GM19351 (cell line): ENCODE measurements around the gene GP1BA.

Source experiments
- ATAC-seq: cut with Tn5 transposase; IDR thresholded peaks from one replicate; pipeline ENCODE4 v1.9.1; 2021; ENCODE audit warnings: mild to moderate bottlenecking, moderate library complexity; ENCODE audit not compliant: unreplicated experiment

GP1BA gene

DNA sequence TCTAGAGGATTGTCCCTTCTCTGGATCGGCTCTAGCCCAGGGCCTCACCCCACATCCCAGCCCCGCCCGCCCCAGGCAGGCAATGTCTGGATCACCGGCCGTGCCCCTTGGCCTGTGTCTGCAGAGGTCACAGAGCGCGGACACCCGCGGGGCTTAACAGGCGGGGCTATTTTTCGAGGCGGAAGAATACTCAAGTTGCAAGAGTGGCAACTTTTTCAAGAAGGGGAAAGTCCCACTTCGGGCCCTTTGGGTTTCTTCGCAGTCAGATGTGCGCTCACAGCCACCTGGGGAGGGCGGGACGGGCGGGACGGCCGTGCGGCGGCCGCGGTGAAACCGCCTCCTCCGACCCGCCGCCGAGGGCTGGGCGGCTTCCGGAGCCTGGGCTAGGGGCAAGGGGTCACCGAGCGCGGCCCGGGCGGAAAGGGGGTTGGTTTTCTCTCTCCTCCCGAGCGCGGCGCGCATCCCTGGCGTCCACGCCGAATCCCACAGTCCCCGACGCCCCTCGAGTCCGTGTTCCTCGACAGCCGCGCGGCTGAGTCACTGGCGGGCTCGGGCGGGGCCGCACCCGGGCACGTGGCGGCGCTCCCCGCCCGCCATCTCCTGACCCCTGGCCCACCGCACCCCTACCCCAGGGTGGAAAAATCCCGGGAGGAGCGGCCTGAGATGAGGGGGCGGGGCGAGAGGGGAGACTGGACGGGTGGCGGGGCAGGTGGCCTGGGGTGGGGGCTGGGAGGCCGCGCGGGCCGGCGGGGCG, 17.4 kb downstream of the GP1BA start:
- peak; percentile 31 for ATAC-seq

DNA sequence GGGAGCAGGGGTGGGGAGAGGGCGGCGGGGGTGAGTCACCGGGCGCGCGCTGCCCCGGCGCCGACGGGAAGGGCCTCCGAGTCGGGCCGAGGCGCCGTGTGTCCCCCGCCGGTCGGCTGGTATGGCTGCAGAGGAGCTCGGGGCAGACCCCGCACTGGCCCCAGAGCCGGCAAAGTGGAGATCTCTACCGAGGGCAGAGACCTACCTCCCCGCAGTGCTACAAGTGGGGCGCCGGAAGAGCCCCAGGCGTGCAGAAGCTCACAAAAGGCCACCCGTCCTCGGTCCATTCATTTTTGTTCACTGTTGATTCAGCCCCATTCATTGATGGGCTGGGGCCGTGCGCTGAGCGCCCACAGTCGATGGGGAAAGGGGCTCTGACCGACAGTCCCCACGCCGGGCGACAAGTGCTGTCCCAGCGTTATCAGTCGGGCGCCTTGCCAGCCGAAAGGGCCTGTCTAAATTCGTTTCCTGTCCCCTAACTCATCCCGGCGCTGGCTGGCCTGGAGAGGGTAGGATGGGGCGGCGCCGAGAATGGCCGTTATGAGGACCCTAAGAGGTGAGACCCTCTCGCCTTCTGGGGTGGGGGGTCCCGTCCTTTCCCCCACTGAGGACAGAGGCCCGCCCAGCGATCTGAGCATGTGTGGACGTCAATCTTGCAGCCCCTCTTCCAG, 18.1 kb downstream of the GP1BA start:
- no peak for ATAC-seq

GRCh38 chr17:4950746-4951204, 18.7 kb downstream of the GP1BA start, which contains the start of gene ENO3:
Gene ENO3, plus strand, starts transcription at chr17:4951119. Its CDS starts 711 bp downstream, at chr17:4951830.
- ATAC-seq: no peak

DNA sequence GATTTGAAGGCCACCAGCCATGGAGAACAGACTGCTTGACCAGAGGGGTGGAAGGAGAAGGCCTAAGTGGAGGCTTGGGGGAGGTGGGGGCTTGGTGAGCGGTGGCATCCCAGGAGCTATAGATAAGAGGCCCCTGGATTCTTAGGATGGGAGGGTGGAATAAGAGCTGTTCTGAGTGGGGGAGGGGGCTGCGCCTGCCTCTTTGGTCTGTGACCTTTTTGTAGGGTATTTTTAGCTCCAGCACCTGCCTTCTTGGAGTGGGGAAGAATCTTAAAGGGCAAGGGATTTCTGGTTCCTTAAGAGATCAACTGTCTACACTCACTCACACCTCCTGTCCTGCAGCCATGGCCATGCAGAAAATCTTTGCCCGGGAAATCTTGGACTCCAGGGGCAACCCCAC, 19.4 kb downstream of the GP1BA start:
- no peak for ATAC-seq

GRCh38 chr17:4953451-4953961, 21.4 kb downstream of the GP1BA start:
- no peak for ATAC-seq

GRCh38 chr17:4955091-4955490, 23.0 kb downstream of the GP1BA start:
- no peak for ATAC-seq

GRCh38 chr17:4956493-4957061, 24.5 kb downstream of the GP1BA start:
- no peak for ATAC-seq

DNA sequence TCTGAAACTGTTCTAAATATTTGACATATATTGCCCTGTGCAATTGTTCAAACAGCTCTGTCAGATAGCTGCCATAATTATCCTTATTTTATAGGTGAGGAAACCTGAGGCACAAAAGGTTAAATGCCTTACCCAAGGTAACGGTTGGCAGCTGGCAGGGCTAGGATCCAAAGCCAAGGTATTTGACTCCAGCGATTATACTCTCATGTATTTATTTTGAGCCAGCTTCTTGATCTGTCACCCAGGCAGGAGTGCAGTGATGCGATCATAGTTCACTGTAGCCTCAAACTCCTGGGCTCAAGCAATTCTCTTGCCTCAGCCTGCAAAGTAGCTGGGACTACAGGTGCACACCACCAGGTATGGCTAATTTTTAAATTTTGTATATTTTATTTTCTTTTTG, 26.0 kb downstream of the GP1BA start:
- ATAC-seq: no peak

GRCh38 chr17:4959261-4959965, 27.3 kb downstream of the GP1BA start:
- ATAC-seq: no peak

- ATAC-seq: no peak
These were observed 28.3 kb downstream of the GP1BA start for GRCh38 chr17:4960279-4960922.

DNA sequence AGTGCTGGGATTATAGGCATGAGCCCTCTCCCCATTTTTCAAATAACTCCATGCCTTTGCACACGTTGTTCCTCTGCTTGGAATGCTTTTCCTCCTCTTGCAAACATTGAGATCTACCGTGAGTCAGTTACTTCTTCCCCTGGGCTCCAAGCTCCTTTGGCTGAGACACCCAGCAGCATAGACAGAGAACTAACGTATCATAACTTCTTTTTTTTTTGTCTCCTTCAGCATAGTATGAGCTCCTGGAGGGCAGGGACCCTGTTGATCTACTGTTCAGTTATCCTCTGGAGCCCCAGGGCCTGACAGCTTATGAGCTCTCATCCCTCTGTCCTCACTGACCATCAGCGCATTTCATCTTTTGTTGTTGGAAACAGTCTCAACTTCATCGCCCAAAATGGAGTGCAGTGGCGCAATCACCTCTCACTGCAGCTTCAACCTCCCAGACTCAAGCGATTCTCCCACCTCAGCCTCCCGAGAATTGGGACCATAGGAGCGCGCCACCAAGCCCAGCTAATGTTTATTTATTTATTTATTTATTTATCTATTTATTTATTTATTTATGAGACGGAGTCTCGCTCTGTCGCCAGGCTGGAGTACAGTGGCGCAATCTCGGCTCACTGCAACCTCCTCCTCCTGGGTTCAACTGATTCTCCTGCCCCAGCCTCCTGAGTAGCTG, 33.4 kb downstream of the GP1BA start:
- no peak for ATAC-seq

GRCh38 chr17:4966844-4967538, 34.9 kb downstream of the GP1BA start:
- ATAC-seq: peak; percentile 78

DNA sequence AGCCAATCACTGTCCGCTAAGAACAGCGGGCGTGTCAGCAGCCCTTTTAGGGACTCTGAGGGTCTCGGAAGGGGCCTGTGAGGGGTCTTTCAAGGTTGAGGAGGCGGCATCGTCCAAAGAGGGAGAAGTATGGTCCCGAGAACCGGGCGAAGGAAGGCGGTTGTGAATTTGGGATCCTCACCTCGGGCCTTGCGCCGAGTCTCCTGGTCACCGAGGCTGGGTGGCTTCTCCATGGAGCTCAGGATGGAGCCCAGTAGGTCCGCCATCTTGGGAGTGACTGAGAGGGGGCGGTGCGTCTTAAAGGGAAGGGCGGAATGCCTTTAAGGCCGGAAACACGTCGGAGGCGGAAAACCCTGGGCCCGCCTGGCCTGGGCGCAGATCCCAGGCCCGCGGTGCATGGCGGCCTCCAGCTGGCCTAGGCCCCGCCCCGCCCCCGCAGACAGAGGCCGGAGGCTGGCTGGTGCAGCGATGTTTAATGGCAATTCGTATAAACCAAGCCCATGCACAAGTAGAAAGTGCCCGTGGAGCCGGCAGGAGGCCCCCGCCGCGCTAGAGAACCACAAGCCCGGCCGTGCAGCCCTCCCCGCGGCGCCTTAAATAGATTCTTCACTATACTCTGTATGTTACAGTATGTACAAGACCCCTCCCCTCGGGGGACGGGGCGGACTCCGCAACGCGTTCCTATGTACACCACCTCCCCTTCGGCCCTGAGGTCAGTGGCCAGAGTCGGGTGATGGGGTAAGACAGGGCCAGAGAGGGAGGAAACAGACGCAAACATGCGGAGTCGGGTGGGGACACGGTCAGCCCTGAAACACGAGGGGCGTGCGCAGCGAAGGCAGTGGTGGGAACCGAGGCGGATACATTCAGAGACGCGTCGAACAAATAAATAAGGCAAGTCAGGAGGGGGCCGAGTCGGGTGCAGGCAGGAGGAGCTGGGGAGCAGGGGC, 35.7 kb downstream of the GP1BA start, which contains the start of gene SPAG7:
SPAG7 (minus strand) TSS at position 279 of the 947 bp plus-strand sequence; CDS start at position 266, 13 bp downstream.
- ATAC-seq: peak; percentile 59

DNA sequence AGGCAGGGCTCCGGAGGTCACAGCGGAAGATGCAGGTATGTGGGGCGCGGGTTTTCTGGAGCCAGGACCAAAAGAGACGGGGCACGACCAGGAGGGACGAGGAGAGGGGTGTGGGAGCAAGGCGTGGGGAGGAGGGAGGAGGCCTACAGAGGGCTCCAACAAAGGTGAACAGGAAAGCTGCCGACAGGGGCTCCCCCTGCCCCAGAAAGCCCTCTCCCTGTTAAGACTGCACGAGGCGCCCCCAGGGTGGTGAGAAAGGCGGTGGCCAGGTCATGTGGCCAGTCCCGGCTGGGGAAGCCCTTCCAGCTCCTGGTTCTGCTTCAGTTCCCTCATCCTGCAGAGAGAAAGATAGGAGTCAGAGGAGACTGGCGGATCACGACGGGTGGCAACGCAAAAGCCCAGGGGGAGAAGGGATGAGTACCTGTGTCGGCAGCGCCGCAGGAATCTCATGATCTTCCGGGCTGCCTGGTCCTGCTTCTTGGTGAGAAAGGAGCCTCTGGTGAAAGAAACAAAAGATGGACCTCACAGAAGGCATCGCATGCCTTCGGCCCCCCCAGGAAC, 36.5 kb downstream of the GP1BA start:
- no peak for ATAC-seq

- no peak for ATAC-seq
These were observed 37.0 kb downstream of the GP1BA start for GRCh38 chr17:4969047-4969550.

DNA sequence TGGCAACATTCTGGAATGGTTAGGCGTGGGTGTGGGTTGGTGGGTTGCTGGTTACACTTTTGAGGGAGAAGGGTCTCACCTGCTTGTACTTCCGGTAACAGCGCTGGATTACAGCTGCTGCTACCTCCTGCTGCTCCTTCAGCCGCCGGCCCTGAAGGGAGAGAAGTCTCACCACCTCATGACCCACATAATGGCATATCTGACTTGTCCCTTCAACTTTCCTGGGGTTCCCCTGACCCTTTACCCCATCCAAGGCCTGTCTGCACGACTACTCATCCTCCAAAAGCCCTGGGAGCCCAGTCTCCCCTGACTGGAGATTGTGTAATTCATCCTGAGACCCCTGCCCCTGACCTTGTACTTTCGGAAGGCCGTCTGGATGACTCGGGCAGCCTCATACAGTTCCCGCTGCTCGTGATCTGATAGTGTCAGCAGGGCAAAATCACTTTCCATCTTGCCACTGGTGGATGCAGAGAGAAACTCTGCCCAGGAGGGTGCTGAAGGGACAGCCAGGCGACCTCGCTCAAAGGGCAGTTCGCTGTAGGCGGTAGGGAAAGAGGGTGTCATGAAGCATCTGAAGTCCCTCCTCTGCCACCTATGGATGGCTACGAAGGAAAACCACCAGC, 37.6 kb downstream of the GP1BA start:
- no peak for ATAC-seq

GRCh38 chr17:4970273-4970672, 38.2 kb downstream of the GP1BA start:
- ATAC-seq: no peak
